Coronary artery (tissue), 2 donors: ENCODE measurements around the gene IZUMO1R.
"Not testable (repeated sequence)": the region's sequence is repeated elsewhere in the genome, so short reads cannot be mapped to it uniquely, and the experiment has no call there.

Source experiments
- DNase-seq: peaks from one replicate; pipeline ENCODE4 v3.0.0-alpha.2; 2017; ENCODE audit warnings: low spot score
- H3K27ac ChIP-seq, 2 donors: fragments of 200-600 bp; sonication (generic); one replicate each; pipeline ENCODE4 v1.5.1; 2016 to 2019
- H3K4me3 ChIP-seq: fragments of 200-600 bp; sonication (generic); 2 replicates; pipeline ENCODE4 v1.5.1; 2016; ENCODE audit warnings: mild to moderate bottlenecking, moderate library complexity
- TF ChIP-seq, protein P1 (sequence below): fragments of 200-600 bp; sonication (generic); IDR thresholded peaks from one replicate; pipeline ENCODE4 v1.5.1; 2019; ENCODE audit warnings: antibody characterized with exemption

Gene IZUMO1R

DNA sequence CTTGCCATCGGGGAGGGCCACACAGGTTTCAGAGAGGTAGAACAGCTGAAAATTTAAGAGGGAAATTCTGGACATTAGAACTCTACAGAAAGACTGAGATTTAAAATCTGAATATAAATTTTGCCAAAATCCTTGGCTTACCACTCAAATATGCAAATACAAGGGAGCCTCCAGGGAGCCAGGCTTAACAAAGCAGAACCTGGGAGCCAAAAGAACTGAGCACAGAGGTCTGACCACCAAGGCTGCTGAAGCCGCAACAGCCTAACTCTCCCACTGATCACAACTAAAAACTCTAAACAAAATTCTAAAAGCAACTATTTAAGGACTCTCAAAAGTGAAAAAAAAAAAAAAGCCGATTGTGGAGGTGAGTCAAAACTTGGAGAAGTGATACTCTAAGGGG, 34.3 kb downstream of the IZUMO1R start:
- DNase-seq, result no peak
- TF ChIP-seq, protein P1, sequence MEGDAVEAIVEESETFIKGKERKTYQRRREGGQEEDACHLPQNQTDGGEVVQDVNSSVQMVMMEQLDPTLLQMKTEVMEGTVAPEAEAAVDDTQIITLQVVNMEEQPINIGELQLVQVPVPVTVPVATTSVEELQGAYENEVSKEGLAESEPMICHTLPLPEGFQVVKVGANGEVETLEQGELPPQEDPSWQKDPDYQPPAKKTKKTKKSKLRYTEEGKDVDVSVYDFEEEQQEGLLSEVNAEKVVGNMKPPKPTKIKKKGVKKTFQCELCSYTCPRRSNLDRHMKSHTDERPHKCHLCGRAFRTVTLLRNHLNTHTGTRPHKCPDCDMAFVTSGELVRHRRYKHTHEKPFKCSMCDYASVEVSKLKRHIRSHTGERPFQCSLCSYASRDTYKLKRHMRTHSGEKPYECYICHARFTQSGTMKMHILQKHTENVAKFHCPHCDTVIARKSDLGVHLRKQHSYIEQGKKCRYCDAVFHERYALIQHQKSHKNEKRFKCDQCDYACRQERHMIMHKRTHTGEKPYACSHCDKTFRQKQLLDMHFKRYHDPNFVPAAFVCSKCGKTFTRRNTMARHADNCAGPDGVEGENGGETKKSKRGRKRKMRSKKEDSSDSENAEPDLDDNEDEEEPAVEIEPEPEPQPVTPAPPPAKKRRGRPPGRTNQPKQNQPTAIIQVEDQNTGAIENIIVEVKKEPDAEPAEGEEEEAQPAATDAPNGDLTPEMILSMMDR, result no peak

DNA sequence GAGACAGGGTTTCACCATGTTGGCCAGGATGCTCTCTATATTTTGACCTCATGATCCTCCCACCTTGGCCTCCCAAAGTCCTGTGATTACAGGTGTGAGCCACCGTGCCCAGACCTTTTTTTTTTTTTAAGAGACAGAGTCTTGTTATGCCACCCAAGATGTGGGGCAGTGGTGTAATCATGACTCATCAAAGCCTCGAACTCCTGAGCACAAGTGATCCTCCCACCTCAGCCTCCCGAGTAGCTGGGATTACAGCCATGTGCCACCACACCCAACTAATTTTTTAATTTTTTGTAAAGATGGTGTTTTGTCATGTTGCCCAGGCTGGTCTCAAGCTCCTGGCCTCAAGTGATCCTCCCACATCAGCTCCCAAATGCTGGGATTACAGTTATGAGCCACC, 37.9 kb downstream of the IZUMO1R start:
- DNase-seq, result no peak
- Histone ChIP-seq H3K27ac (no peak overlapping the region), H3K4me3 (no peak overlapping the region)
- TF ChIP-seq, protein P1, result no peak

More for the DNA sequence above, 34.3 kb downstream of the IZUMO1R start:
- Histone ChIP-seq H3K27ac (no peak overlapping the region), H3K4me3 (no peak overlapping the region)

DNA sequence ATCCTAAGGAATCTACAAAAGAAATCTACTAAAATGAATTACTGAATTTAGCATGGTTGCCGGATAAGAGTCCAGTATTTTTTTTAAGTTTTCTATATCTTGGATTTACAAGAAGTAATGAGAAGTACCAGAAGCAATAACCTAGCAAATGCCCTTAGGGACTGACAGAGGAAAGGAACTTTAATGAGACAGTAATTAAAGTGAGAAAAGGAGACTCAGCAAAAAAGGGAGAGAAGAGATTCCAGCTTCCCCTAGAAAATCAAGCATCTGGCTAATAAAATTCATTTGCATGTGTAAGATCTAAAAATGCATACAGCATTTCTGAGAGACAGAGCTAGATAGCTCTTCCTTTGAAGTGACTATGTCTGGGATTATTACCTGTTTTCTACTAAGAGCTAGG, 39.1 kb downstream of the IZUMO1R start:
- TF ChIP-seq, protein P1, result no peak
- H3K4me3 ChIP-seq, result no peak overlapping the region
- no peak overlapping the region for H3K27ac ChIP-seq
- no peak for DNase-seq

DNA sequence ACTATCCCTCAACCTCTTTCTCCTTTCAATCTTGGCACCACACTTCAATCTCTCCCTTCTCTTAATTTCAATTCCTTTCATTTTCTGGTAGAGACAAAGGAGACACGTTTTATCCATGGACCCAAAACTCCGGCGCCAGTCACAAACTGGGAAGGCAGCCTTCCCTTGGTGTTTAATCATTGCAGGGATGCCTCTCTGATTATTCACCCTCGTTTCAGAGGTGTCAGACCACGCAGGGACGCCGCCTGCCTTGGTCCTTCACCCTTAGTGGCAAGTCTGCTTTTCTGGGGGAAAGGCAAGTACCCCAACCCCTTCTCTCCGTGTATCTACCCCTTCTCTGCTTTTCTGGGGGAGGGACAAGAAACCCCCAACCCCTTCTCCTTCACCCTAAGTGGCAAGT, 41.9 kb downstream of the IZUMO1R start:
- DNase-seq, H3K4me3 ChIP-seq, H3K27ac ChIP-seq: not testable (repeated sequence)

DNA sequence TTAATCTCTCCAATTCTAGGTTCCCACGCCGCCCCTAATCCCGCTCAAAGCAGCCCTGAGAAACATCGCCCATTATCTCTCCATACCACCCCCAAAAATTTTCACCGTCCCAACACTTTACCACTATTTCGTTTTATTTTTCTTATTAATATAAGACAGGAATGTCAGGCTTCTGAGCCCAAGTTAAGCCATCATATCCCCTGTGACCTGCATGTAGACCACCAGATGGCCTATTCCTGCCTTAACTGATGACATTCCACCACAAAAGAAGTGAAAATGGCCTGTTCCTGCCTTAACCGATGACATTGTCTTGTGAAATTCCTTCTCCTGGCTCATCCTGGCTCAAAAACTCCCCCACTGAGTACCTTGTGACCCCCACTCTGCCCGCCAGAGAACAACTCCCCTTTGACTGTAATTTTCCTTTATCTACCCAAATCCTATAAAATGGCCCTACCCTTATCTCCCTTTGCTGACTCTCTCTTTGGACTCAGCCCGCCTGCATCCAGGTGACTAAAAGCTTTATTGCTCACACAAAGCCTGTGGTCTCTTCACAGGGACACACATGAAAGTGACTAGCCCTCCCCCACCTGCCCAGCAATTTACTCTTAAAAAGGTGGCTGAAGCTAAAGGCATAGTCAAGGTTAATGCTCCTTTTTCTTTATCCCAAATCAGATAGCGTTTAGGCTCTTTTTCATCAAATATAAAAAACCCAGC, 46.6 kb downstream of the IZUMO1R start:
- not testable (repeated sequence) for H3K27ac ChIP-seq, DNase-seq, H3K4me3 ChIP-seq
